ENCODE results near the gene TSPAN9.

DNA sequence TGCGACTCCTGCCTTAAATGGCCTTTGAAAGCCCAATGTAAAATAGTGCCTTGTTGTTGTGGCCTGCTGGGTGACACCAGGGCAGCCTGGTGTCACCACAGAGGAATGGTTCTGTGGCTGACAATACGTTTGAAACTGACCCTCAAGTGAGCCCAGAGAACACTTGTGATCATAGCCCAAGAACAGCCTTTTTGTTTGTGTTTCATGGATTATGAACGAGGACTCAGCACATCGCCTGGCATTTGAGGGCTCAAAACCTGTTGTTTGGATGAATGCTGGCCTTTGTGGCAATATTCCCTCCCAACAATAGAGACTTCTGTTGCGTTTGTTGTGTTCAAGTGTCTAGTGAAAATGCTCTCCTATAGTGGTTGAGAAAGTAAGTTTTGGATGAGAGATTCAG is 48.5 kb downstream of the TSPAN9 start:
- TF ChIP-seq POLR2A (IDR thresholded peaks at IDR 0.05) (no peak), EP300 (IDR thresholded peaks at IDR 0.05) (no peak)
- TF ChIP-seq, protein P1, sequence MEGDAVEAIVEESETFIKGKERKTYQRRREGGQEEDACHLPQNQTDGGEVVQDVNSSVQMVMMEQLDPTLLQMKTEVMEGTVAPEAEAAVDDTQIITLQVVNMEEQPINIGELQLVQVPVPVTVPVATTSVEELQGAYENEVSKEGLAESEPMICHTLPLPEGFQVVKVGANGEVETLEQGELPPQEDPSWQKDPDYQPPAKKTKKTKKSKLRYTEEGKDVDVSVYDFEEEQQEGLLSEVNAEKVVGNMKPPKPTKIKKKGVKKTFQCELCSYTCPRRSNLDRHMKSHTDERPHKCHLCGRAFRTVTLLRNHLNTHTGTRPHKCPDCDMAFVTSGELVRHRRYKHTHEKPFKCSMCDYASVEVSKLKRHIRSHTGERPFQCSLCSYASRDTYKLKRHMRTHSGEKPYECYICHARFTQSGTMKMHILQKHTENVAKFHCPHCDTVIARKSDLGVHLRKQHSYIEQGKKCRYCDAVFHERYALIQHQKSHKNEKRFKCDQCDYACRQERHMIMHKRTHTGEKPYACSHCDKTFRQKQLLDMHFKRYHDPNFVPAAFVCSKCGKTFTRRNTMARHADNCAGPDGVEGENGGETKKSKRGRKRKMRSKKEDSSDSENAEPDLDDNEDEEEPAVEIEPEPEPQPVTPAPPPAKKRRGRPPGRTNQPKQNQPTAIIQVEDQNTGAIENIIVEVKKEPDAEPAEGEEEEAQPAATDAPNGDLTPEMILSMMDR (IDR thresholded peaks at IDR 0.05), result no peak
